GM12801 (cell line): ENCODE data around the gene GRIK1.

ENCODE experiments used
- CTCF ChIP-seq: IDR thresholded peaks from one replicate; pipeline ENCODE4 v1.5.1; 2011; ENCODE audit warnings: control low read depth; ENCODE audit not compliant: insufficient read length; ENCODE audit errors: extremely low read depth

The GRIK1 gene

GRCh38 chr21:29550205-29550604 is 389.6 kb downstream of the GRIK1 start:
- no peak for TF ChIP-seq CTCF

GRCh38 chr21:29549614-29550013 is 390.2 kb downstream of the GRIK1 start:
- TF ChIP-seq CTCF = no peak

- TF ChIP-seq CTCF = no peak
Measured at GRCh38 chr21:29547998-29548397, 391.8 kb downstream of the GRIK1 start.

- TF ChIP-seq CTCF = no peak
Measured at GRCh38 chr21:29546071-29546470, 393.7 kb downstream of the GRIK1 start.

GRCh38 chr21:29540289-29540688 is 399.5 kb downstream of the GRIK1 start:
- TF ChIP-seq CTCF = no peak

GRCh38 chr21:29538115-29538514 is 401.7 kb downstream of the GRIK1 start:
- TF ChIP-seq CTCF = no peak

GRCh38 chr21:29534448-29534847 is 405.3 kb downstream of the GRIK1 start:
- TF ChIP-seq CTCF = no peak

- no peak for TF ChIP-seq CTCF
Measured at GRCh38 chr21:29529139-29529538, 410.7 kb downstream of the GRIK1 start.
